HEK293 (cell line): ENCODE data around the gene RPL35.

Experiments
- CTCF ChIP-seq: fragments of 450-650 bp; formaldehyde crosslinking; IDR thresholded peaks from 2 replicates; pipeline ENCODE4 v1.5.1; 2016; ENCODE audit warnings: missing biosample characterization, missing genetic modification characterization
- PRDM4 ChIP-seq: fragments of 450-650 bp; formaldehyde crosslinking; IDR thresholded peaks from 2 replicates; pipeline ENCODE4 v1.5.1; 2017; ENCODE audit warnings: missing biosample characterization, missing genetic modification characterization
- ZNF133 ChIP-seq: fragments of 450-650 bp; formaldehyde crosslinking; IDR thresholded peaks from 2 replicates; pipeline ENCODE4 v1.5.1; 2016; ENCODE audit warnings: missing biosample characterization, missing genetic modification characterization
- ZNF184 ChIP-seq: fragments of 450-650 bp; IDR thresholded peaks from 2 replicates; pipeline ENCODE4 v1.5.1; 2018; ENCODE audit warnings: missing biosample characterization, mild to moderate bottlenecking, missing genetic modification characterization
- ZNF561 ChIP-seq: fragments of 450-650 bp; IDR thresholded peaks from 2 replicates; pipeline ENCODE4 v1.5.1; 2018; ENCODE audit warnings: missing biosample characterization, missing genetic modification characterization, borderline replicate concordance
- ZNF626 ChIP-seq: fragments of 450-650 bp; sonication (Bioruptor Pico); formaldehyde crosslinking; IDR thresholded peaks from 2 replicates; pipeline ENCODE4 v1.5.1; 2018; ENCODE audit warnings: missing biosample characterization, missing genetic modification characterization, inconsistent platforms
- ZNF670 ChIP-seq: fragments of 450-650 bp; formaldehyde crosslinking; IDR thresholded peaks from 2 replicates; pipeline ENCODE4 v1.5.1; 2016; ENCODE audit warnings: missing biosample characterization, missing genetic modification characterization, low read depth
- ZNF76 ChIP-seq: fragments of 450-650 bp; formaldehyde crosslinking; IDR thresholded peaks from 2 replicates; pipeline ENCODE4; 2016; ENCODE audit warnings: low read depth, missing biosample characterization, missing genetic modification characterization, borderline replicate concordance

GRCh38 chr9:124815601-124816000 lies 46.2 kb downstream of the RPL35 start:
- TF ChIP-seq ZNF133 (no peak), ZNF626 (no peak), ZNF561 (tag by site-specific recombination) (no peak), CTCF (tag by site-specific recombination) (no peak), ZNF184 (no peak), ZNF76 (tag by site-specific recombination) (no peak), ZNF670 (tag by site-specific recombination) (no peak), PRDM4 (tag by site-specific recombination) (no peak)
